Activated T-cell treated with anti-CD3 and anti-CD28 coated beads for 48 hours (primary cell): ENCODE data around the gene CASKIN1.

Source experiments
- DNase-seq: peaks from one replicate; pipeline ENCODE4 v3.0.0-alpha.2; 2020; ENCODE audit warnings: low read depth

Gene CASKIN1

DNA sequence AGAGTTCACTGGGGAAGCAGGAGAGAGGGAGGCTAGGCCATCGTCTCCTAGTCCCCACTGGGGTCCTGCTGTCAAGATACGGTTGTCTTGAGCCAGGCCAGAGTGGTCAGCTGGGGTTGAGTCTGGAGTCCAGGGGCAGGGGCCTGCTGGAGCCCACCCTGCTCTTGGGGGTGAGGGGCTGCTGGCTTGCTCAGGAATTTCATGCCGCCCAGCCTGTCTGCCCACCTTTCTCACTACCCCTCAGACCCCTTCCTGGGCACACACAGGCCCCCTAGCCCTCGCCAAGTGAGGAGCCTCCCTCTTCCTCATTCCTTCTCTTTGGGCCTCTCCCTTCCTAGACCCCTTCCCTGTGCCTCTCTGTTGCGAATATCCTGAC, 39.6 kb downstream of the CASKIN1 start:
- no peak for DNase-seq

DNA sequence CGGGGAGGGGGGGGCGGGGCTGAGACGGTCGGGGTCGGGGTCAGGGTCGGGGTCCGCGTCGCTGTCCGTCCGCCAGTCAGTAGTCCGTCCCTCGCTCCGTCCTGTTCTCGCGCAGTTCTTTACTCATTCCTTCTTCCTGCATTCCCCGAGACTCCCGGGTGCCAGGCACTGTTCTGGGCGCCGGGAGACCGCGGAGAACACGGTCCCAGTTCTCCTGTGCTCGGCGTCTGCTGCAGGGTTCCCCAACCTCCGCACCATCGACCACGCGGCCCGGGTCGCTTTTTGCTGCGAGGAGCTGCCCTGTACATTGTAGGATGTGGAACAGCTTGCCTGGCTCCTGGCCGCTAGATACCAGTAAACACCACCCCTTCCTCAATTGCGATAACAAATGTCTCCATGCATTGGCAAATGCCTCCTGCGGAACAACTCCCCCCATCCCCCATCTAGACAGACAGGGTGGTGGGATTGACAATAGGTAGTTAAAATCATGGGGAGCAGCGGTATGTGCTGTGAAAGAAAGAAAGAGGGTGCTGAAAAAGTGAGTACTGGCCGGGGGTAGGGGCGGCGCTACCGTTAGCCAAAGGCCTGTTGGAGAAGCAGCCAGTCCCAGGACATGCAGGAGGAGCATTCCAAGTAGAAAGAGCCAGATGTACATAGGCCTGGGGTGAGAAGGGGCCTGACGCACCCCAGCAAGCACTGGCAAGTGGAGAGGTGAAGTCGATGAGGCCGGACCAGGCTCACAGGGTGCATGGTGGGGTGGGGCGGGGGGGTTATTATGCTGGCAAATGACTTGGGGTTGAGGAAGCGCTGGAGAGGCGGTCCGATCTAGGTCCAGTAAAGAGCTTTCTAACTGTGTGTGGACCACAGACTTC, 40.2 kb downstream of the CASKIN1 start:
- DNase-seq = no peak

DNA sequence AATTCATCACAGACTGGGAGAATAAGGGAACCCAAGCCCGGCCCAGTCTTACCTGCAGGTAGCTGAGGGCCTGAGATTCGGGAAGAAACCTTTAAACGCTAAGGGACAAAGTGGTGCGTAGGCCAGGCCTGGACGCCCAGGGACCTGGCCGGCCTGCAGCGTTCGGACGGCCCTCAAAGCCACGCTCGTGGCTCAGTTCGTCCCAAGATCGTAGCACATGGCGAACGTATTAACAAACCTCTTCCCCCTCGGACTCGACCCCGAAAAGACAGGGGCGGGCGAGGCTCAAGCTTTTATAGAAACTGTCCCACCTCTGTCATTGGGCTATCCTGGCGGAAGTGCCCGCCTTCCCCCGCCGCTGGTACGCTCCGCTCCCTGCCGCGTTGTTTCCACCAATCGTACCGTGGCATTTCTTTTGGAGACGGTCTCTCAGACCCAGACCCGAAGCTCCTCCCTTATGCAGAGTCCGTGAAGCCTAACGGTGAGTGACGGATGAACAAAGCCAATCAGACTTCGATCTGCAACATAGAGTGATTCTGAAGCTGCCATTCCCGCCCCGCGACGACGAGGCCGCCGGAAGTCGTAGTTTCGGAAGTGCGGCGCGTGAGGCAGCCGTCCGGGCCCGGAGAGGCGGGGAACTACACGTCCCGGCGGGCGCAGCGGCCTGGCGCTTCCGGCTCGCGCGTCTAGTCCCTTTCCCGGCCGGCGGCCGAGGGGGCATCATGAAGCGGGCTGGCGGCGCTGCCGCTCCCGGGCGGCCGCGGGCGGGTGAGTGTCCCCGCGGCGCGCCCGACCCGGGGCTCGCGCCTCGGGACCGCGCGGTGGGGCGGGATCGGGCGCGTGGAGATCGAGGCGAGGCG, 41.1 kb downstream of the CASKIN1 start, which contains the start of gene TRAF7:
Gene TRAF7, plus strand, starts transcription at position 692 of the 860 bp plus-strand sequence. CDS start 8,139 bp downstream, outside the sequence.
- DNase-seq = peak; percentile 95

DNA sequence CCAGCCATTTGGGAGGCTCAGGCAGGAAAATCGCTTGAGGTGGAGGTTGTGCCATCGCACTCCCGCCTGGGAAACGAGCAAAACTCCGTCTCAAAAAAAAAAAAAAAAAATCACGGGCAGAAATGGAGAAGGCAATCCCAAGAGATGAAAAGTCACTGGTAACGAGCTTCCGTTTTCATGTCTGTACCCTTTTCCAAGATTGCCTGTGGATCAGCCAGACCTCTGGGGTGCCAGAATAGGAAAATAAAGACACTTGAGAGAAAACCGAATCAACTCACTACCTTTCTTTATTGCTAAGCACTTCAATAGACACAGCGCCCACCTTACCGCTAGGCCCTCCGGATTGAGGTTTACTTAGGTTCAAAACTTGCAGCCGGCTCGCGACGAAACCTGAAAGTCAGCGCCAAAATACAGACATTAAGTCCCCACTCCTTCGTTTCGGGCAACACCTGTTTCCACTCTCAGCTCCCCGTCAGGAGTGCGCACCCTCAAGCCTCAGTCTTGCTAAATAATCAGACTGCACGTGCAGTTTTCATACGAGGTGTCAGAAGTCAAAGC, 41.8 kb downstream of the CASKIN1 start:
- DNase-seq = no peak

DNA sequence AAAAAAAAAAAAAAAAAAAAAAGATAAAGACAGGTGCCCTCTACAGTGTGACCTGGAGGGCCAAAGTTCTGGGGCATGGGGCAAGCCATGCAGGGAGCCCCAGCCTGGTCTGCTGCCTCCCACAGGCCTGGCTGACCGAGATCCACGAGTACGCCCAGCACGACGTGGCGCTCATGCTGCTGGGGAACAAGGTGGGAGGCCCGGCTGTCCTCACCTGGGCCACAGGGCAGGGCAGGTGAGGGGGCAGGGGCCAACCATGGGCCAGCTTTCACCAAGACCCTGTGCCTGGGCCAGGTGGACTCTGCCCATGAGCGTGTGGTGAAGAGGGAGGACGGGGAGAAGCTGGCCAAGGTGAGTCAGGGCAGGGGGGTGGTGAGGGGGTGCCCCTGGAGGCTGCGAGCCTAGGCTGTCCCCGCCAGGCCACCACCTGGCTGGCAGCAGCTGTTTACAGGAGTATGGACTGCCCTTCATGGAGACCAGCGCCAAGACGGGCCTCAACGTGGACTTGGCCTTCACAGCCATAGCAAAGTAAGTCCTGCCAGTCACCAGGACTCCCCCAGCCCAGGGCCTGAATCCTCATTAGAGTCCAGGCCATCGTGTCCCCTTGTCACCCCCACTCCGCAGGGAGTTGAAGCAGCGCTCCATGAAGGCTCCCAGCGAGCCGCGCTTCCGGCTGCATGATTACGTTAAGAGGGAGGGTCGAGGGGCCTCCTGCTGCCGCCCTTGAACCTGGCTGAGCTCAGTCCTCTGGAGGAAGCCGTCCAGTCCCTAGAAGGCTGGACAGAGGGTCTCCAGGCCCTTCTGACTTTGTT, 43.5 kb downstream of the CASKIN1 start:
- no peak for DNase-seq

DNA sequence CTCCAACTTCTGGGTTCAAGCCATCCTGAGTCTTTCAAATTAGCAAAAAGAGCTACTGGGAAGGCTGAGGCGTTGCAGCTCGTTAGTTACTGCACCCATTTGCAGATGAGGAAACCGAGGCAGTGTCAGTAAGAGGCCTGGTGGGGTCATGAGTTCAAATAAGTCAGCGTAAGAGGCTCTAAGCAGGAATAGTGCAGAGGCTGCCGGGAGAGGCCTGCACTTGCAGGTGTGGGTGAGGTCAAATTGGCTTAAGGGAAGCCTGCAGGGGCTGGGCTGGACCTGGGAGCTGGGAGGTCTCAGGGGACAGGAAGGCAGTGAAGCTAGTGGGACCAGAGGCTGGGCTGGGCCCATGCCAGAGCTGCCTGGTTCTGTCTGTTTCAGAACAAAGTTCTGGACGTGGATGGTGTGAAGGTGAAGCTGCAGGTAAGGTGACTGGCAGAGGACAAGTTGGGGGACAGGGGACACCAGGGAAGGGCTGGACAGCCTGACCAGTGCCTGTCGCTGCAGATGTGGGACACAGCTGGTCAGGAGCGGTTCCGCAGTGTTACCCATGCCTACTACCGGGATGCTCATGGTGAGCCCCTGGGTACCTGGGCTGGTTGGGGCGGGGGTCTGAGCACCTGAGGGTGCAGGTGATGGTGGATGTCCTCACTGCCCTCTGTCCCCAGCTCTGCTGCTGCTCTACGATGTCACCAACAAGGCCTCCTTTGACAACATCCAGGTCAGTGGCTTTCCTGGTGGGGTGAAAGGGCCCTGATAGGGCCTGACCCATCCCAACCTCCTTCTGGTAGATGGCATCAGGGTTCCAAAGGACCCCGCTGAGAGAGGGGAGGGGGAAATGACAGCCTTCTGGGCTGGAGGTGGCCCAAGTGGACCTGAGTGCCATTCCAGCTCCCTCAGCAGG, 45.0 kb downstream of the CASKIN1 start:
- DNase-seq = no peak

DNA sequence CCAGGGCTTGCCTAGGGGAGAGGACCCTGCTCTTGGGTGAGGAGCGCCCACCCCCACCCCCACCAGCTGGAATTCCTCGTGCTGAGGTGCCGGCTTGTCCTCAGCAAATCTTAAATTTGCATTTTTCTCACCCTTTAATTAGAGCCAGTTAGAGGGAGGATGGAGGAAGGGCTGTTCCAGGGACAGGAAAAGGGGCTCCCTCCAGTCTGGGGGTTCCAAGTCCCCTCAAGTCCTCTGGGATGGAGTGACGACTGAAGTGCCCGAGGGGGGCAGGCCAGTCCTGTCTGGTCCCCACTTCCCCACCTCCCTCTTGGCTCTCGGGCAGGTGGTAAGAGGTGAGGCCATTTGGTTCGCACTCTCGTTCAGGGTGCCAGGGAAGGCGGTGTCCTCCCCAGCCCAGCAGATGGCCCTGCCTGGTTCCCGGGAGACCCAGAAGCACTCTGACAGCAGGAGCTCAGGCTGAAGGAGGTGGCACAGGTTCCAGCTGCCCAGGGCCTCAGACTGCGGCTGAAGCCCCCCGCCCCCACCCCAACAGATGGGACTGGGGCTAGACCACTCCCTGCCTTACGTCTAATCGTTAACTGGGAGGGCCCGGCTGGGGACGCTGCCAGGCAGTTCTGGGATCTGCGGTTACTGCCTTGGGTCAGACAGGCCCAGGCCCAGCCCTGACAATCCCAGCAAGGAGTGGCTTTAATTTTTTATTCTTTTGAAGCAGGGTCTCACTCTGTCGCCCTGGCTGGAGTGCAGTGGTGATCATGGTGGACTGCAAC, 45.8 kb downstream of the CASKIN1 start:
- DNase-seq = no peak

DNA sequence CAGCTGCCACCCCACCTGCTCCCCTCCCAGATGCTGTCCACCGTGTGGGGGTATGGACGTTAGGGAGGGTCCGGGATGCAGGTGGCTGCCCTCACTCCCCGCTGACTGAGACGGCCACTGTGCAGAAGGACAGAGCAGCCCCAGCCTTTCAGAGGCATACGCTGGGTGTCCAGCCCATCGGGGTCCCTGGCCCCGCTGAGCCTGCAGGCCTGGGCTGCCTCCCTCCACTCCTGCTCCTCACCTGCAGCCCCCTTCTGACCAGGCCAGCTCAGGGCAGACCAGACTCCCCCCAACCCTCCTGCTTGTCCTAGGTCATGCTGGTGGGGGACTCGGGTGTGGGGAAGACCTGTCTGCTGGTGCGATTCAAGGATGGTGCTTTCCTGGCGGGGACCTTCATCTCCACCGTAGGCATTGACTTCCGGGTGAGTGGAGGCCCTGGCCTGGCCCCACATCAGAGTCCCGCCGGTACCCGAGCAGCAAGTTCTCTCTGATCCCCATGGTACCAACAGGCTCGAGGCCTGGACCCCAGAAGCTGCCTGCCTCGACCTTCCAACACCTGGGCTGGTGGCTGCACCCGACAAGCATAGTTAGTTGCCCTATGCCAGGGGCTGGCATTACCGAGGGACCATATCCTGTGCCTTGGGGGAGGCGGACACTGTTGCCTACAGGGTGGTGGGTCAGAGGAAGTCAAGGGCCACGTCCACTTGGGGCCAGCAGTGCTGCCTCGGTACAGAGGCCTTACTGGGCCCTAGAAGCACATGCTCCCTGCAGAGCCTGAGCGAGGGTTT, 46.6 kb downstream of the CASKIN1 start:
- no peak for DNase-seq

DNA sequence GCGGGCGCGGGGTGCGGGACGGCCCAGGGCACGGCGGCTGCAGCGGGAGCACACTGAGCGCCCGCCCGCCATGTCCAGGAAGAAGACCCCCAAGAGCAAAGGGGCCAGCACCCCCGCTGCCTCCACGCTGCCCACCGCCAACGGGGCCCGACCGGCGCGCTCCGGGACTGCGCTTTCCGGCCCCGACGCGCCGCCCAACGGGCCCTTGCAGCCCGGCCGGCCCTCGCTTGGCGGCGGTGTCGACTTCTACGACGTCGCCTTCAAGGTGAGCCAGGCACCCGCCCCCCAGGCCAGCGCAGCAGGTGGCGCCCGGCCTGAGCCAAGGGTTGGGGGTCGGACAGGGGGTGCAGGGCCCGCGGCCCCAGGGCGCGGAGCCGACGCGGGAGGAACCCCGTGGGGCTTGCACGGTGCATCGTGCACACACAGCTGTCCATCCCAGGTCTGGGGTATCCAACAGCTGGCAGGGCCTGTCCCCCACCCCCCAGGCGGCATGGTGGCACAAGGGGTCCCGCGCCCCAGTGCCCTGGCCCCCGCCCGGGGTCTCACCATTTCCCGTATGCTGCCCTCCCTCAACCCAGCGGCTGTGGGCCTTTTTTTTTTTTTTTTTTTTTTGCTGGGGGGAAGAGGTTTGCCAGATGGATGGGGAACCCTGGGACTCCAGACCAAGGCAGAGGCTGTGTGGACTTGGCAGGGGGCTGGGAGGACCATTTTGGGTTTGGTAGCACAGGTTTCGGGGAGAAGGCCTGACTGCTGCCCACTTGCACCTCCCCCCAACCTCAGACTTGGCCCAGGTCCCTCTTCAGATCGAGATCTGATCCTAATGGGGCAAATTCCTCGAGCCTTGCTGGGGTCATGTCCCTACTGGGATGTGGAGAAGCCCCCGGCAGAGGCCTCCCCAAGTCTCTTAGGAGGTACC, 47.4 kb downstream of the CASKIN1 start:
- DNase-seq = no peak

DNA sequence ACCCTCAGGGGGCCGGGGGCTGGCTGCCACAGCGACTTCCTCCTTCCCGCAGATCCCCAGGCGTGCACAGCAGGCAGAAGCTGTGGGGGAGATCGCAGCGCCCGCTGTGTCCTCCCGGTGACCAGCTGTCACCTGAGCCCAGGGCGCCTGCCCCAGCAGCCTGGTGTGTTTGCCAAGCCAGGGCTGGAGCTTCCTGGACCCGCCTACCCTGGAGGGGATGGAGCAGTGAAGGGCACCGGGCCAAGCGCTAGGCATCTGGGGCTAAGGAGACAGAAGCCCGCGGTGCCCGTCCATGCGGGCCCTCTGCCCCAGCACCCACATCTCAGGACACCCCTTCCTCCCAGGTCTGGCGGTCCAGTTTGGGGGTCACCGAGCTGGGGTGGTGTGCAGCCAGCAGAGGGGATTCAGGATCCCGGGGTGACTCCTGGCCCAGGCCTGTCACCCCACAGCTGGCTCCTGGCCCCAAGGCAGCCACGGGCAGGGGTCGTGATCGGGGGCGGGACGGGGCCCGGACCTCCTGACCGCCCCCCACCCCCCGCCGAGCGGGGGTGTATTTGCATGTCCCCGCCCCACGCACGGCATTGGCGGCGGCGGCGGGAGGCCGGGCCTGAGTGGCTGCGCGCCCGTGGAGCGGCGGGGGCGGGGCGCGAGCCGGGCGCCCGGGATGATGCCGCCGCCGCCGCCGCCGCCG, 48.3 kb downstream of the CASKIN1 start, which contains the start of gene RAB26:
Gene RAB26, plus strand, starts transcription at position 645 of the 691 bp plus-strand sequence. CDS start 159 bp downstream, outside the sequence.
- no peak for DNase-seq

DNA sequence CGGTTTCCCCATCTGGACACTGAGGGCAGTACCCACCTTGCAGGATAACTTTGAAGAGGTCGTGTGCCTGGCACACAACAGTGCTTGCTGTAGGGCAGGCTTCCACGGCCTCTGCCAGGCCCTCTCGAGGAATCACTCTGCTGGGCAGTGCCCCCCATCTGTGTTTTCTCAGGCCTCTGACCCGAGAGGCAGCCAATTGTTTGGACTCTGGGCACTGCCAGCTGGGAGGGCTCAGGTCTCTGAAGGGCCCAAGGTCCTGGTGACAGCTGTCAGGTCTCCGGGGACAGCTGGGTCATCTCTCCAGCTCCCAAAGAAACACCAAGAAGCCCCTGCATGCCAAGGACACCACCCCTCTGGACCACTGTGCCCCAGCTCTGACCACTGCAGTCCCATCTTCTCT, 49.0 kb downstream of the CASKIN1 start:
- no peak for DNase-seq

DNA sequence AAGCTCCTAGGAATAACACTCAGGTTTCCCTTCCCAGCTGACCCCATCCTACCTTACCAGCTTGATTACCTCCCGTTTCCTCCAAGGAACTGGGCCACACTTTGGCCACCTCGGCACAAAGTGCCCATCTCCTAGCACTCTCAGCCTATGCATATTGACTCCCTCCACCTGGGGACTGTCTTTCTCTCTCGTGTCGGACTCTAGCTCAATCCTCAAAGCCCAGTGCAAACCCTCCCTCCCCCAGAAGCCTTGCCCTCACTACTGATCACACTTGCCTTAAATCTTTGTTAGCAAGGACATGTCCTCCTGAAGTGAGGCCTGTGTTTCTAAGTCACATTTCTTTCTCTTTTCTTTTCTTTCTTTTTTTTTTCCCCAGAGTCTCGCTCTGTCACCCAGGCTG, 50.6 kb downstream of the CASKIN1 start:
- no peak for DNase-seq

DNA sequence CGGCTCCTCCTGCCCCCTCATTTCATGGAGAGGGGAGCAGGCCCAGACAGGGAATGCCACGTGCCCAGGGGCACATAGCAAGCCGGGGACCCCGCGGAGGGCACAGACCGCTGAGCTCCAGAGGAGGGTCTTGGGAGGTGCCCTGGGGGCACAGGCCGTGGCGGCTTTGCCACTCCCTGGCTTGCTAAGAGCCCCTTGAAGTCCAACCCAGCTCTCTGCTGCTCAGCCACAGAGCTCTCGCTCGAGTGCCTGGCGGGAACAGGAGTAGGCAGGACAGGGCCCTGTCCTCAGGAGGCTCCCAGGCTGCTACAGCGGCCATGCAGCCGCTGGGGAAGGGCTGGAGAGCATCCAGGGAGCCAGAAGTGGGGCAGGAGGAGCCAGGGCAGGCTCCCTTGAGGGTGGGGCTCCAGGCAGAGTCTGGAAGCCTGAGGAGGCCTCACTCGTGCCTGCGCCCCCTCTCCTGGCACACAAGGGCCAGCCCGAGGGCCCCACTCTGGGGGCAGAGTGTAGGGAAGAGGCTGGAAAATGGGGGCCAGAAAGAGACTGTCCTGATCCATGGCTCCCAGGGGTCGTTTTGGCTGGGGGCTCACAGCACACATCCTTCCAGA, 52.4 kb downstream of the CASKIN1 start:
- DNase-seq = no peak

DNA sequence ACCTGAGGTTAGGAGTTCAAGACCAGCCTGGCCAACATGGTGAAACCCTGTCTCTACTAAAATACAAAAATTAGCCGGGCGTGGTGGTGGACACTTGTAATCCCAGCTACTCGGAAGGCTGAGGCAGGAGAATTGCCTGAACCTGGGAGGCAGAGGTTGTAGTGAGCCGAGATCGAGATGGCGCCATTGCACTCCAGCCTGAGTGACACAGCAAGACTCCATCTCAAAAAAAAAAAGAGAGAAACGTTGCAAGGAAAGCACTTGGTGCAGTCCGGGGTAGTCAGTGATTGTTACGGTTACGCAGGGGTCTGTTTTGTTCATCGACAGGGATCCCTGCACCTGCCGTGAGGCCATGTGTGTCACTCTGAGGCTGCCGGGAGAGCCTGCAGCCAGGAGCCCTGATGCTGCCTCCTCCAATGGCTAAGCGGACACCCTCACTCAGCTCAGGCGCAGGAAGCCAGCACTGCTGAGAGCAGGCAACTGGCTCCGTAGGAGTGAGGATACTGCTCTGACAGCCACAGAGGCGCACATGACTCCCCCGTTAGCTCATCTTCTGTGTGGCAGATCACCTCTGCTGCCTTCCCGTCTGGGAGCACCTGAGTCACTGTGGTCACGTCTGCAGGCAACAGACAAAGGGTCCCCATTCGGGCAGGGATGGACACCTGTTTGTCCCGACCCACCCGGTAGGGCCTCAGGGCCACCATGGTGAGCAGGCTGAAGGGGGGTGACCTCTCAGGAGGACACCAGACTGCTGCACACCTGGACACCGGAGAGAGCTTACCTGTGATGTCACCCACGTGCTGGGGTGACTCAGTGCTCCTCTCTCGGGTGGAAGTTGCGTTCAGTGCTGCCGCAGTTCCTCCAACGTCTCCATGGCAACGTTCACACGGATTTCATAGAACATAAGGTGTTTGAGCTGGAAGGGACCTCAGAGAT, 53.2 kb downstream of the CASKIN1 start:
- no peak for DNase-seq

DNA sequence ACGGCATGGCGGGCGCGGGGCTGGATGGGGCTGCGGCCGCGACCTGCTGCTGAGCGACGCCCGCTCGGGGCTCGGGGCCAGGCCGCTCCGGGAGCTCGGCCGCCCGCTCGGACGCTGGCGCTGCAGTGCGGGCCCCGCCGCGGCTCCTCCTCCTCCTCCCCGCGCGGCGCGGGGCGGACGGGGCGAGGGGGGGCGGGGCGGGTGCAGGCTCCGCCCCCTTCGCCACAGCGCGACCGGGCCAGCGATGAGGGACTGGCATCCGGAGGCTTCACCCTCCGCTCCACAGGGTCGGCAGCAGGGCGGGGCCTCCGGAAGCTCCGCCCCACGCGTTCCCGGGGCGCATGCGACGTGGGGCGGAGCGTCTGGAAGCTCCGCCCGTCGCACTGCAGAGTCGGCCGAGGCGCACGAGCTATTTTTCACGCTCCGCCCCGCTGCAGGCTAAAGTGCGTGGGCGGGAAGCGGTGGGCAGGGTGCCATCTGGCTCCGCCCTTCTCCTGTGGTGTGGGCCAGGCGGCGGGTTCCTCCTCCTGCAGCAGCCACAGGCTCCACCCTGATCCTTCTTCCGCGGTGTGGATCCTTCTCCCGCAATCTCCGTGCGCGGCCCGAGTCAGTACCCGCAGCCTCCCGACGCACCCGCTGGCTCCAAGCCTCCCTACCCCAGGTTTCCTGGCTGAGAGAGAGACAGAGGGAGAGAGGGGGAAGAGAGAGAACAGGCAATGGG, 60.5 kb downstream of the CASKIN1 start, which contains the start of gene PKD1:
Gene PKD1, minus strand, starts transcription at position 129 of the 721 bp plus-strand sequence. CDS start 209 bp downstream, outside the sequence.
- peak; percentile 100 for DNase-seq
